ENCODE results near the gene PLEKHA6. TPM values are rescaled to one million over a fixed set of nuclear protein-coding genes. Genes with fewer than 3 reads are reported as not detected.

Gene PLEKHA6
- total and polyA plus RNA-seq, 8 donors, result 9.5 to 23.8 (median 15.0) TPM

DNA sequence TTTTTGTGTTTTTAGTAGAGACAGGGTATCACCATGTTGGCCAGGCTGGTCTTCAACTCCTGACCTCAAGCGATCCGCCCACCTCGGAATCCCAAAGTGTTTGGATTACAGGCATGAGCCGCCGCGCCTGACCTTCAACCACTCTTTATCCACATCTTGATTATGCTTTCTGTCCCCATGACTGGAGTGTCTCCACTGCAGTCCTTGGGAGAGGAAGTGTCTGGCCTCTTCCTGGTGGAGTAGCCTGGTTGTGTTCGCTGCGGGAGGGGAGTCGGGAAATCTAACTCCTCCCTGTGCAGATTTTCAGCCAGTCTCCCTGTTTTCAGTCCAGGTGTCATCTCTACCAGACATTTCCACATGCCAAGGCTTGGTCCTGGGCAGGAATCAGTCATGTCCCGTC is 173.1 kb downstream of the PLEKHA6 start:
- H3K27me3 ChIP-seq, result peaks cover 0 to 3% (median 0%) of the 10 kb centered on the region in 4 donors
- 62 to 77% methylated on average over 10 of the region's 10 CpGs for WGBS, 2 donors
- intact Hi-C loops (cut with DNase I), result no loop called here
- TF ChIP-seq, protein P1, sequence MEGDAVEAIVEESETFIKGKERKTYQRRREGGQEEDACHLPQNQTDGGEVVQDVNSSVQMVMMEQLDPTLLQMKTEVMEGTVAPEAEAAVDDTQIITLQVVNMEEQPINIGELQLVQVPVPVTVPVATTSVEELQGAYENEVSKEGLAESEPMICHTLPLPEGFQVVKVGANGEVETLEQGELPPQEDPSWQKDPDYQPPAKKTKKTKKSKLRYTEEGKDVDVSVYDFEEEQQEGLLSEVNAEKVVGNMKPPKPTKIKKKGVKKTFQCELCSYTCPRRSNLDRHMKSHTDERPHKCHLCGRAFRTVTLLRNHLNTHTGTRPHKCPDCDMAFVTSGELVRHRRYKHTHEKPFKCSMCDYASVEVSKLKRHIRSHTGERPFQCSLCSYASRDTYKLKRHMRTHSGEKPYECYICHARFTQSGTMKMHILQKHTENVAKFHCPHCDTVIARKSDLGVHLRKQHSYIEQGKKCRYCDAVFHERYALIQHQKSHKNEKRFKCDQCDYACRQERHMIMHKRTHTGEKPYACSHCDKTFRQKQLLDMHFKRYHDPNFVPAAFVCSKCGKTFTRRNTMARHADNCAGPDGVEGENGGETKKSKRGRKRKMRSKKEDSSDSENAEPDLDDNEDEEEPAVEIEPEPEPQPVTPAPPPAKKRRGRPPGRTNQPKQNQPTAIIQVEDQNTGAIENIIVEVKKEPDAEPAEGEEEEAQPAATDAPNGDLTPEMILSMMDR (IDR thresholded peaks at IDR 0.05), result no peak
- H3K4me1 ChIP-seq, result no peaks in the 10 kb centered on the region
- ATAC-seq (no peak), DNase-seq (no peak), FAIRE-seq (no peak)
- no peaks in the 10 kb centered on the region for H3K9me3 ChIP-seq
- no peak overlapping the region for H3K4me3 ChIP-seq
- no peaks in the 10 kb centered on the region for H3K36me3 ChIP-seq
- H3K27ac ChIP-seq, result no peak overlapping the region

- Histone ChIP-seq H3K36me3 (no peaks in the 10 kb centered on the region), H3K9me3 (no peaks in the 10 kb centered on the region), H3K4me1 (no peaks in the 10 kb centered on the region), H3K27me3 (no peaks in the 10 kb centered on the region), H3K4me3 (no peak overlapping the region), H3K27ac (no peak overlapping the region)
- intact Hi-C loops (cut with DNase I), result no loop called here
- TF ChIP-seq, protein P1 (IDR thresholded peaks at IDR 0.05), result no peak
- no peak for FAIRE-seq
- WGBS, 2 donors, result 44 to 47% methylated on average over 1 of the region's 1 CpG
- DNase-seq, result no peak
- ATAC-seq, result no peak
Observed at GRCh38 chr1:204181116-204181515, 178.6 kb downstream of the PLEKHA6 start.

DNA sequence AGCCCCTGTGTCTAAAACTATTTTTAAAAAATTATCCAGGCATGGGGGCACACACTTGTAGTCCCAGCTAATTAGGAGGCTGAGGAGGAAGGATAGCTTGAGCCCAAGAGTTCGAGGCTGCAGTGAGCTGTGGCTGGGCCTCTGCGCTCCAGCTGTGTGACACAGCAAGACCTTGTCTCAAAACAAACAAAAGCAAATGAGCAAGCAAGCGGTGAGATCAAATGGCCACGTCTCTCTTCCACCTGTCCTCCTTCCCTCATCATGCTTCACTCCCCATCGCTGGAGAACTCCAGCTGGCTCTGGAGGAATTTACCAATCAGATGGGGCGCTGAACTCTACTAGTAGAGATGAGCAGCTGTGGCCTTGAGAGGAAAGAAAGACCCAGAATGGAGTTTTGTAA is 179.6 kb downstream of the PLEKHA6 start:
- 63 to 73% methylated on average over 6 of the region's 6 CpGs for WGBS, 2 donors
- DNase-seq, result no peak
- intact Hi-C loops (cut with DNase I), result no loop called here

GRCh38 chr1:204178487-204179281 is 181.0 kb downstream of the PLEKHA6 start:
- FAIRE-seq (no peak), DNase-seq (no peak), ATAC-seq (no peak)
- intact Hi-C loops (cut with DNase I), result no loop called here
- Histone ChIP-seq H3K27ac (no peak overlapping the region), H3K4me3 (no peak overlapping the region), H3K4me1 (no peaks in the 10 kb centered on the region), H3K9me3 (no peaks in the 10 kb centered on the region), H3K36me3 (no peaks in the 10 kb centered on the region), H3K27me3 (no peaks in the 10 kb centered on the region)
- 81 to 88% methylated on average over 7 of the region's 7 CpGs for WGBS, 2 donors
- TF ChIP-seq, protein P1 (IDR thresholded peaks at IDR 0.05), result no peak

More for the DNA sequence above, 179.6 kb downstream of the PLEKHA6 start:
- ATAC-seq (no peak), FAIRE-seq (no peak)
- Histone ChIP-seq H3K4me3 (no peak overlapping the region), H3K9me3 (no peaks in the 10 kb centered on the region), H3K4me1 (no peaks in the 10 kb centered on the region), H3K36me3 (no peaks in the 10 kb centered on the region), H3K27me3 (no peaks in the 10 kb centered on the region), H3K27ac (no peak overlapping the region)
- TF ChIP-seq, protein P1 (IDR thresholded peaks at IDR 0.05), result no peak

DNA sequence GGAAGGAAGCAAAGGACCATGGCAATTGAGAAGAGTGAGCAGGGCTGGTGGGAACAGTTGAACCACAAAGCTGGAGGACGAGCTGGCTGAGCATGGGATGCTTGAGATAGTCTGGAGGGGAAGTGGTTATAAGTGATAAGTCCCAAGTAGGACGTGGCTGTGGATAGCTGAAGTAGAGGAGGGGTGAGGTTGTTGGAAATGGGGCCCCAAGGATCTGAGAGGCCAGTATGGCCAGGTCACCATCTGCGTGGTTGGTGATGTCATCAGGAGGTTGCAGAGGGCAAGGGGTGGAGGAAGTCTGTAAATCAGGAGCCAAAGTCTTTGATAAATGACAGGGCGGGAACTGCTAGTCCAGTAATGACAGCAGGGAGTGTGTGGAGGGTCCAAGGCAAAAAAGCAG is 182.6 kb downstream of the PLEKHA6 start:
- no peak for ATAC-seq
- H3K27ac ChIP-seq, result no peak overlapping the region
- peaks cover 0 to 2% (median 0%) of the 10 kb centered on the region in 3 donors for H3K4me1 ChIP-seq
- intact Hi-C loops (cut with DNase I), result no loop called here
- no peak for FAIRE-seq
- TF ChIP-seq, protein P1 (IDR thresholded peaks at IDR 0.05), result no peak
- no peaks in the 10 kb centered on the region for H3K9me3 ChIP-seq
- WGBS, 2 donors, result 51 to 55% methylated on average over 4 of the region's 4 CpGs
- no peaks in the 10 kb centered on the region for H3K36me3 ChIP-seq
- DNase-seq, result no peak
- no peaks in the 10 kb centered on the region for H3K27me3 ChIP-seq
- H3K4me3 ChIP-seq, result no peak overlapping the region
